ENCODE data around the gene NFE2L3. TPM values are rescaled to one million over a fixed set of nuclear protein-coding genes. Genes with fewer than 3 reads are reported as not detected.

The NFE2L3 gene
- total RNA-seq, 4 donors from 2014 or later = 1.5 to 2.7 (median 2.5) TPM

- Histone ChIP-seq H3K4me1 (peaks cover 61 to 69% (median 66%) of the 10 kb centered on the region in 4 donors), H3K9me3 (no peaks in the 10 kb centered on the region), H3K27me3 (no peaks in the 10 kb centered on the region), H3K4me3 (peak overlapping the region in 1 of 4 donors; percentile 96), H3K27ac (replicated peaks in 1 of 4) (peak overlapping the region in 2 of 4 donors; percentile 35 to 99), H3K36me3 (peaks cover 40 to 66% (median 62%) of the 10 kb centered on the region in 4 donors)
- no peak for DNase-seq (ENCODE audit: extremely low spot score)
- WGBS = 52% methylated on average over 10 of the region's 10 CpGs
- TF ChIP-seq CTCF (IDR thresholded peaks at IDR 0.05) (no peak), POLR2A (IDR thresholded peaks at IDR 0.05; ENCODE audit: low read depth) (no peak), EP300 (IDR thresholded peaks at IDR 0.05) (no peak), POLR2AphosphoS5 (IDR thresholded peaks at IDR 0.05) (no peak)
- intact Hi-C loops (cut with DNase I) = no loop called here
Measured at GRCh38 chr7:26195867-26196657, 44.1 kb downstream of the NFE2L3 start.

GRCh38 chr7:26197153-26198115 lies 45.4 kb downstream of the NFE2L3 start:
- Histone ChIP-seq H3K27ac (replicated peaks in 1 of 4) (peak overlapping the region; percentile 4 to 100 (median 100)), H3K4me3 (peak overlapping the region; percentile 95 to 98 (median 96)), H3K4me1 (peaks cover 55 to 56% (median 56%) of the 10 kb centered on the region in 4 donors), H3K27me3 (no peaks in the 10 kb centered on the region), H3K9me3 (no peaks in the 10 kb centered on the region), H3K36me3 (peaks cover 26 to 53% (median 49%) of the 10 kb centered on the region in 4 donors)
- 10% methylated on average over 5 of the region's 5 CpGs for WGBS
- TF ChIP-seq POLR2A (IDR thresholded peaks at IDR 0.05; ENCODE audit: low read depth) (no peak), POLR2AphosphoS5 (IDR thresholded peaks at IDR 0.05) (no peak), EP300 (IDR thresholded peaks at IDR 0.05) (no peak), CTCF (IDR thresholded peaks at IDR 0.05) (no peak)
- DNase-seq (ENCODE audit: extremely low spot score) = no peak
- intact Hi-C loops (cut with DNase I) = no loop called here

GRCh38 chr7:26198133-26198780 lies 46.3 kb downstream of the NFE2L3 start:
- Histone ChIP-seq H3K36me3 (peaks cover 19 to 44% (median 41%) of the 10 kb centered on the region in 4 donors), H3K27ac (replicated peaks in 1 of 4) (peak overlapping the region; percentile 99 to 100 (median 100)), H3K4me1 (peaks cover 51 to 56% (median 56%) of the 10 kb centered on the region in 4 donors), H3K27me3 (no peaks in the 10 kb centered on the region), H3K9me3 (no peaks in the 10 kb centered on the region), H3K4me3 (peak overlapping the region; percentile 95 to 98 (median 96))
- TF ChIP-seq CTCF (IDR thresholded peaks at IDR 0.05) (peak; percentile 77 to 79 (median 77)), POLR2A (IDR thresholded peaks at IDR 0.05; ENCODE audit: low read depth) (no peak)
- no peak for DNase-seq (ENCODE audit: extremely low spot score)
- under 1% methylated on average over 6 of the region's 6 CpGs for WGBS
- intact Hi-C loops (cut with DNase I) = no loop called here

- peaks cover 14 to 39% (median 36%) of the 10 kb centered on the region in 4 donors for H3K36me3 ChIP-seq
- peaks cover 51 to 56% (median 56%) of the 10 kb centered on the region in 4 donors for H3K4me1 ChIP-seq
- peak overlapping the region; percentile 99 to 100 (median 100) for H3K27ac ChIP-seq (replicated peaks in 1 of 4)
- DNase-seq (ENCODE audit: extremely low spot score) = no peak
- H3K4me3 ChIP-seq = peak overlapping the region; percentile 95 to 98 (median 96)
- H3K27me3 ChIP-seq = no peaks in the 10 kb centered on the region
- intact Hi-C loops (cut with DNase I) = no loop called here
- TF ChIP-seq POLR2A (IDR thresholded peaks at IDR 0.05; ENCODE audit: low read depth) (no peak), POLR2AphosphoS5 (IDR thresholded peaks at IDR 0.05) (no peak), CTCF (IDR thresholded peaks at IDR 0.05) (no peak), EP300 (IDR thresholded peaks at IDR 0.05) (no peak)
- under 1% methylated on average over 7 of the region's 7 CpGs for WGBS
- no peaks in the 10 kb centered on the region for H3K9me3 ChIP-seq
Measured at GRCh38 chr7:26198781-26199169, 46.8 kb downstream of the NFE2L3 start.

All from esophagus muscularis mucosa (tissue), 4 donors.